K562 (cell line): Measurements from ENCODE around the gene HMGA1. TPM values are rescaled to one million over a fixed set of nuclear protein-coding genes. Genes with fewer than 3 reads are reported as not detected.

Experiments
- CBFA2T2 ChIP-seq: fragments of 450-650 bp; conservative IDR thresholded peaks from 2 replicates; pipeline ENCODE4 v1.6.1; 2017; ENCODE audit warnings: mild to moderate bottlenecking
- CEBPB ChIP-seq: fragments of 450-650 bp; IDR thresholded peaks from 2 replicates; pipeline ENCODE4 v1.6.1; 2016; ENCODE audit warnings: missing genetic modification characterization, missing compliant biosample characterization
- FOXA3 ChIP-seq, 2 experiments: fragments of 450-650 bp in 1 of 2; sonication (generic) in 1 of 2; formaldehyde crosslinking; IDR thresholded peaks in 1 of 2; conservative IDR thresholded peaks in 1 of 2; 2 replicates each; pipeline versions ENCODE4 v1.4.0 to v1.8.0; 2020 to 2022; ENCODE audit warnings: mild to moderate bottlenecking in 2 of 2, missing genetic modification reagents in 1 of 2
- MYC ChIP-seq, 2 experiments: fragments of 250-450 bp in 1 of 2; sonication (Bioruptor Pico) in 1 of 2; IDR thresholded peaks; 2 replicates each; pipeline versions ENCODE4 v1.5.1 to v1.6.1; 2012 to 2021; ENCODE audit warnings: low read depth in 2 of 2, borderline replicate concordance in 1 of 2, improper control_type of control experiment in 1 of 2, low read length in 1 of 2, mild to moderate bottlenecking in 1 of 2, moderate library complexity in 1 of 2
- NCOR1 ChIP-seq: fragments of 450-650 bp; IDR thresholded peaks from 2 replicates; pipeline ENCODE4 v1.6.1; 2016; ENCODE audit warnings: mild to moderate bottlenecking, moderate library complexity
- POLR2G ChIP-seq: fragments of 200-400 bp; formaldehyde crosslinking; IDR thresholded peaks from 2 replicates; pipeline ENCODE4 v1.6.1; 2017; ENCODE audit warnings: low read depth, mild to moderate bottlenecking, antibody characterized with exemption, low read length, moderate library complexity
- RBM22 ChIP-seq: fragments of 200-400 bp; formaldehyde crosslinking; IDR thresholded peaks from 2 replicates; pipeline ENCODE4 v1.6.1; 2018; ENCODE audit warnings: low read length, low read depth; ENCODE audit not compliant: poor library complexity, severe bottlenecking
- ZBTB7A ChIP-seq: IDR thresholded peaks from 2 replicates; pipeline ENCODE4 v1.6.1; 2011; ENCODE audit warnings: low read depth, mild to moderate bottlenecking, low read length, moderate library complexity, borderline replicate concordance; ENCODE audit not compliant: control insufficient read depth
- ZC3H4 ChIP-seq: sonication (generic); formaldehyde crosslinking; IDR thresholded peaks from 2 replicates; pipeline ENCODE4 v1.9.0; 2021; ENCODE audit warnings: missing genetic modification reagents, borderline replicate concordance
- ZNF184 ChIP-seq: sonication (generic); formaldehyde crosslinking; IDR thresholded peaks from 2 replicates; pipeline ENCODE4 v1.5.0; 2020; ENCODE audit warnings: missing genetic modification reagents
- polyA plus RNA-seq, 8 experiments: library from polyadenylated mRNA; depleted of rRNA in 4 of 8; stranded (reverse) in 5 of 8; unstranded in 3 of 8; fragments of >200 nt; fragmentation: Nextera tagmentation in 2 of 8; fragmentation: Illumina TruSeq in 1 of 8; extraction: Ambion mirVana in 2 of 8; extraction: Trizol in 1 of 8; gene quantifications; 2 replicates each; pipeline versions ENCODE4 v1.2.1 to v1.2.3, GENCODE V29; 2011 to 2014; ENCODE audit warnings: inconsistent platforms in 1 of 8, missing spikeins in 1 of 8
- total RNA-seq, 7 experiments: library from RNA; depleted of rRNA in 6 of 7; stranded (reverse); fragments of >200 nt in 6 of 7; fragmentation: Illumina TruSeq in 2 of 7; extraction: Trizol in 2 of 7; gene quantifications; 2 replicates each; pipeline versions ENCODE4 v1.2.1 to v1.2.3, GENCODE V29; 2011 to 2021; ENCODE audit warnings: low replicate concordance in 1 of 7
- TF ChIP-seq, protein P1 (sequence below), 2 experiments: fragments of 450-650 bp; formaldehyde crosslinking in 1 of 2; IDR thresholded peaks; 2 replicates each; pipeline versions ENCODE4 v1.4.0 to v1.6.1; 2014 to 2020; ENCODE audit warnings: mild to moderate bottlenecking in 2 of 2, borderline replicate concordance in 1 of 2, low read depth in 1 of 2
- TF ChIP-seq, protein P2 (sequence below): sonication (generic); formaldehyde crosslinking; IDR thresholded peaks from 2 replicates; pipeline ENCODE4 v1.8.0; 2022; ENCODE audit warnings: mild to moderate bottlenecking, missing genetic modification reagents
- TF ChIP-seq, protein P3 (sequence below): fragments of 450-650 bp; formaldehyde crosslinking; IDR thresholded peaks from 2 replicates; pipeline ENCODE4 v1.4.0; 2022; ENCODE audit warnings: mild to moderate bottlenecking, moderate library complexity
- TF ChIP-seq, protein P4 (sequence below): sonication (generic); formaldehyde crosslinking; IDR thresholded peaks from 2 replicates; pipeline ENCODE4 v1.9.0; 2022; ENCODE audit warnings: mild to moderate bottlenecking, missing genetic modification reagents

HMGA1 gene
- total and polyA plus RNA-seq, 9 of the 15 experiments (the other 6 are each of a cell fraction or from before 2014, with no cell fraction given): 27.8 to 1,947 (median 594) TPM

DNA sequence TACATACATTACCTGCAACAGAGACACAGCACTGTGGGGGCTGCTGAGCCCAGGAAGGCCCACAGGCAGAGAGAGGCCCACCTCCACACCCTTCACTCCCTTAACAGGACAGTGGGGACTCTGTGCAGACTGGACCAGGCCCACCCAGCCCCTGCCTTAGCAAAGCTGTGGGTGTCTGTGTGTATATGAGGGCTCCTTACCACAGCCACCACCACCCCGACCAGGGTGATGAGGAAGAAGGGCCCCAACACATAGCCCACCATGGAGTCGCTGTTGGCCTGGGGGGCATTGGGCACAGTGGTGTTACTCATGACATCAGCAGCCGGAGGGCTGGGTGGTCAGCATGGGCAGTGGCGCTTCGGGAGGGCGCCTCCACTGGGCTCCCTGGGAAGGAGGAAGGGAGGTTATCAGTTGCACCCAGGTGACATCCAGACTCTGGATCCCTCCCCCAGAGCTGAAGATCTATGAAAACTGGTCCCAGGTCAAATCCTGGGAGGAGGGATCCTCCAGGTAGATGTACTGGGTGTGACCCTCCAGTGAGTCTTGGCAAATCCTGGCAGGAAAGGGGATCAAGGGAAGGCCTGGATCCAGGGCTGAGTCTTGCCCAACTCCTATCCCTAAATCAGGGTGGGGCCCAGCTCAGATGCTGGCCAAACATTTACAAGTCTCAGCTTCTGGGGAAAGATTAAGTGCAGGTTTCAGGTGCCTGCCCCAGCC, 11.0 kb downstream of the HMGA1 start (continued):
- TF ChIP-seq, protein P1, sequence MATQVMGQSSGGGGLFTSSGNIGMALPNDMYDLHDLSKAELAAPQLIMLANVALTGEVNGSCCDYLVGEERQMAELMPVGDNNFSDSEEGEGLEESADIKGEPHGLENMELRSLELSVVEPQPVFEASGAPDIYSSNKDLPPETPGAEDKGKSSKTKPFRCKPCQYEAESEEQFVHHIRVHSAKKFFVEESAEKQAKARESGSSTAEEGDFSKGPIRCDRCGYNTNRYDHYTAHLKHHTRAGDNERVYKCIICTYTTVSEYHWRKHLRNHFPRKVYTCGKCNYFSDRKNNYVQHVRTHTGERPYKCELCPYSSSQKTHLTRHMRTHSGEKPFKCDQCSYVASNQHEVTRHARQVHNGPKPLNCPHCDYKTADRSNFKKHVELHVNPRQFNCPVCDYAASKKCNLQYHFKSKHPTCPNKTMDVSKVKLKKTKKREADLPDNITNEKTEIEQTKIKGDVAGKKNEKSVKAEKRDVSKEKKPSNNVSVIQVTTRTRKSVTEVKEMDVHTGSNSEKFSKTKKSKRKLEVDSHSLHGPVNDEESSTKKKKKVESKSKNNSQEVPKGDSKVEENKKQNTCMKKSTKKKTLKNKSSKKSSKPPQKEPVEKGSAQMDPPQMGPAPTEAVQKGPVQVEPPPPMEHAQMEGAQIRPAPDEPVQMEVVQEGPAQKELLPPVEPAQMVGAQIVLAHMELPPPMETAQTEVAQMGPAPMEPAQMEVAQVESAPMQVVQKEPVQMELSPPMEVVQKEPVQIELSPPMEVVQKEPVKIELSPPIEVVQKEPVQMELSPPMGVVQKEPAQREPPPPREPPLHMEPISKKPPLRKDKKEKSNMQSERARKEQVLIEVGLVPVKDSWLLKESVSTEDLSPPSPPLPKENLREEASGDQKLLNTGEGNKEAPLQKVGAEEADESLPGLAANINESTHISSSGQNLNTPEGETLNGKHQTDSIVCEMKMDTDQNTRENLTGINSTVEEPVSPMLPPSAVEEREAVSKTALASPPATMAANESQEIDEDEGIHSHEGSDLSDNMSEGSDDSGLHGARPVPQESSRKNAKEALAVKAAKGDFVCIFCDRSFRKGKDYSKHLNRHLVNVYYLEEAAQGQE (IDR thresholded peaks at IDR 0.05; ENCODE audit: borderline replicate concordance): peak; percentile 11; the same call in 1 of the 2 replicates
- TF ChIP-seq, protein P1 (CRISPR knock-in tag; IDR thresholded peaks at IDR 0.05; ENCODE audit: low read depth): no peak
- TF ChIP-seq FOXA3 (CRISPR knock-in tag; conservative IDR thresholded peaks at IDR 0.05 in 1 of 2, IDR thresholded peaks at IDR 0.05 in 1 of 2): 0 out of 4 replicates have a peak, but pooled peaks of 1 of the 2 experiments have one; percentile 18
- TF ChIP-seq POLR2G: peak; percentile 74
- TF ChIP-seq, protein P2, sequence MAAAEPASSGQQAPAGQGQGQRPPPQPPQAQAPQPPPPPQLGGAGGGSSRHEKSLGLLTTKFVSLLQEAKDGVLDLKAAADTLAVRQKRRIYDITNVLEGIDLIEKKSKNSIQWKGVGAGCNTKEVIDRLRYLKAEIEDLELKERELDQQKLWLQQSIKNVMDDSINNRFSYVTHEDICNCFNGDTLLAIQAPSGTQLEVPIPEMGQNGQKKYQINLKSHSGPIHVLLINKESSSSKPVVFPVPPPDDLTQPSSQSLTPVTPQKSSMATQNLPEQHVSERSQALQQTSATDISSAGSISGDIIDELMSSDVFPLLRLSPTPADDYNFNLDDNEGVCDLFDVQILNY: no peak
- no peak for TF ChIP-seq ZNF184
- TF ChIP-seq, protein P3, sequence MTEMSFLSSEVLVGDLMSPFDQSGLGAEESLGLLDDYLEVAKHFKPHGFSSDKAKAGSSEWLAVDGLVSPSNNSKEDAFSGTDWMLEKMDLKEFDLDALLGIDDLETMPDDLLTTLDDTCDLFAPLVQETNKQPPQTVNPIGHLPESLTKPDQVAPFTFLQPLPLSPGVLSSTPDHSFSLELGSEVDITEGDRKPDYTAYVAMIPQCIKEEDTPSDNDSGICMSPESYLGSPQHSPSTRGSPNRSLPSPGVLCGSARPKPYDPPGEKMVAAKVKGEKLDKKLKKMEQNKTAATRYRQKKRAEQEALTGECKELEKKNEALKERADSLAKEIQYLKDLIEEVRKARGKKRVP (CRISPR knock-in tag): 0 out of 2 replicates have a peak, but pooled peaks have one; percentile 23
- TF ChIP-seq MYC (IDR thresholded peaks at IDR 0.05; ENCODE audit: low read depth, low read length): 0 out of 2 replicates have a peak, but pooled peaks have one; percentile 4
- TF ChIP-seq MYC (CRISPR knock-in tag; IDR thresholded peaks at IDR 0.05; ENCODE audit: borderline replicate concordance, low read depth): no peak
- TF ChIP-seq ZC3H4: 0 out of 2 replicates have a peak, but pooled peaks have one; percentile 15
- TF ChIP-seq, protein P4, sequence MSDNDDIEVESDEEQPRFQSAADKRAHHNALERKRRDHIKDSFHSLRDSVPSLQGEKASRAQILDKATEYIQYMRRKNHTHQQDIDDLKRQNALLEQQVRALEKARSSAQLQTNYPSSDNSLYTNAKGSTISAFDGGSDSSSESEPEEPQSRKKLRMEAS (CRISPR knock-in tag): peak; percentile 35; the same call in 1 of the 2 replicates
- peak; percentile 76; the same call in 1 of the 2 replicates for TF ChIP-seq ZBTB7A
- peak; percentile 60 for TF ChIP-seq RBM22
- peak; percentile 29; the same call in 1 of the 2 replicates for TF ChIP-seq CBFA2T2
- TF ChIP-seq CEBPB (tag): peak; percentile 85
- peak; percentile 27; the same call in 1 of the 2 replicates for TF ChIP-seq NCOR1
